HG02798 (cell line): ENCODE results near the gene LRFN5.
"Not testable (repeated sequence)": the region's sequence is repeated elsewhere in the genome, so short reads cannot be mapped to it uniquely, and the experiment has no call there.

ENCODE experiments used
- ATAC-seq: cut with Tn5 transposase; IDR thresholded peaks from one replicate; pipeline ENCODE4 v1.9.1; 2021; ENCODE audit warnings: mild to moderate bottlenecking; ENCODE audit not compliant: unreplicated experiment, poor library complexity

LRFN5 gene

DNA sequence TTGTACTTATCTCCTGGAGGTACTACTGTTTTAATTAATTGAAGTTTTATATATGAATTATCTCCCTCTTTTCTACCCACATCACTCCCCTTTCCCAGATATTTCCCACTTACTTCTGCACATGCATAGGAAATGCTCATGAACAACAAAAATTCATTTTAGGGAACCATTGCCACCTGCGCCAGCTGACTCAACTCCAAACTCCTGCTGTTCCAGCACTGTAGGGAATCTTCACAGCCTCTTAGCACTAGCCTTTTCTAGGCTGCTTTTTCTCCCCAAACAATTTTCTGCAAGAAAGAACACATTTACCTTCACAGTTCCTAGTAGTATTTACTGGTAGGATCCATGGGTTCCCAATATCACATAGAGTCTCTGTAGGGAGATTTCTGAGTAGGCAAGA is 268.4 kb downstream of the LRFN5 start:
- ATAC-seq = no peak

DNA sequence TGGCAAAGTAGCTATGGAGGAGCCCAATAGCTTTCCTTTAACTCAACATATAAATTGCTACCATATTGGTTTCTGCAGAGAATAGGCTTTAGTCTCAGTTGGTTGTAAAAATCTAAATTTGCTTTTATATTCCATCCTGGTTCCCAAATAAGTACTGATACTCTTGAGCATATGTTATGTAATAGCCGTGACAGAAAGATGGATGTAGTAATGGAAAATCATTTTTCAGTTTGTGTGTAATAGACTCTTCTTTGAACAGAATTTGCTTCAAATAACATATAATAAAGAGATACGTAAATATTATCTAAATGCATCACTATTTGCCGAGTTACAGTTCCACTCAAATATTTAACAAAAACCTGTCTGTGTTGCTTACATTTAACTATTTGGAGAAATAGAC is 271.6 kb downstream of the LRFN5 start:
- ATAC-seq = no peak

DNA sequence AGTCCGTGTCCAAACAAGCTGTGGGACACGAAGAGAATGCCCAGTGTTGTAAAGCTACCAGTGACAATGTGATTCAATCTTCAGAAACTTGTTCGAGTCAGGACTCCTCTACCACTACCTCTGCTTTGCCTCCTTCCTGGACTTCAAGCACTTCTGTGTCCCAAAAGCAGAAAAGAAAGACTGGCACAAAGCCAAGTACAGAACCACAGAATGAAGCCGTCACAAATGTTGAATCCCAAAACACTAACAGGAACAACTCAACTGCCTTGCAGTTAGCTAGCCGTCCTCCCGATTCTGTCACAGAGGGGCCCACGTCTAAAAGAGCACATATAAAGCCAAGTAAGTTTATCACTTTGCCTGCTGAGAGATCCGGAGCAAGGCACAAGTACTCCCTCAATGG is 284.9 kb downstream of the LRFN5 start:
- no peak for ATAC-seq

DNA sequence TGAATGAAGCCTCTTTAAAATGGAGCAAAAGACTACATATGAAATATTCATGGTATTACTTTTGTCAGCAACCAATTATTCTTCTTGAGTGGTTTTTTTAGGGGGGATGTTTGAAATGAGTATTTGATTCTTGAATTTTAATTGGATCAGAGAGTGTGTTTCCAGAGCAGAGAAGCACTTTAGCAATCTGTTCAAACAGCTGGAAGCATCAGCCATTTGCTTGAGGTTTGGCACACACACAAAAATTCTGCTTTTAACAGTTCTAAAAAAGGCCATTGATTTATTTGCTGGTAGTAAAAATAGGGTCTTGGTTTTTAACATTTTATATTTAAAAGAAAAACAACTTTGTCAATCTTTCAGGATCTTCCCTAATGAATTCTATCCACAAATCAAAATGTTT is 292.7 kb downstream of the LRFN5 start:
- ATAC-seq = no peak

DNA sequence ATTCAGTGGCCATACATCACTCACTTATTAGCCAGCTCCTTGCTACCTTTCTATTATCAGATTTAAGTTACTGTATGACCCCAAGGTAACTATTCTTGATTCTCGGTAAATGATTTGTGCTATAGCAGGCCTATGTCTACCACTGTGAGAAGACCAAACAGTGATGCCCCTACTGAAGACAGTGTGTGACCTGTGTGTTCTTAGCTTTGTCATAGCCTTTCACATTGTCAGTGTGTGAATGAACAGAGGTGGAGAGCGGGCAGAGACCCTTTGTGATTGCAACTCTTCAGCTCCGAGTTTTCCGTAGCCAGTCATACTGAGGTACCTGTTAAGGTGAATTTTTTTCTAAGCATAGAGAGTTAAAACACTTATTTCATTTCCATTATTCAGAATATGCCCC is 294.0 kb downstream of the LRFN5 start:
- ATAC-seq = no peak

DNA sequence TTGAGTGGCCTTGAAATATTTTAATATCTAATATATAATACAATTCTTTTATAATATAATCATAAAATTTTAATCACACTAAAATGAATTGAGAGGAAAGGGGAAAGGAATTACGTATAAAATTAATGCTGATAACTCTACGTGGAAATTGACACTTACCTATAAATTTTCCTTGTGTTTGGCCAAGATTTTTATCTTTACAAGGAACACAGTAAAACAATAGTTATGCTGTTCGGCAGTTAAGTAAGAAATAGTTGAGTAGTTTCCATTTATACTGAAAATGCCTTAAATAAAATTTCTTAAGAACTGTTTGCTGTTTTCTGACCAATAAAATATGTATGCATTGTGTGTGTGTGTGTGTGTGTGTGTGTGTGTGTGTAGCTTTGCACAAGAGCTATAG is 294.4 kb downstream of the LRFN5 start:
- no peak for ATAC-seq

DNA sequence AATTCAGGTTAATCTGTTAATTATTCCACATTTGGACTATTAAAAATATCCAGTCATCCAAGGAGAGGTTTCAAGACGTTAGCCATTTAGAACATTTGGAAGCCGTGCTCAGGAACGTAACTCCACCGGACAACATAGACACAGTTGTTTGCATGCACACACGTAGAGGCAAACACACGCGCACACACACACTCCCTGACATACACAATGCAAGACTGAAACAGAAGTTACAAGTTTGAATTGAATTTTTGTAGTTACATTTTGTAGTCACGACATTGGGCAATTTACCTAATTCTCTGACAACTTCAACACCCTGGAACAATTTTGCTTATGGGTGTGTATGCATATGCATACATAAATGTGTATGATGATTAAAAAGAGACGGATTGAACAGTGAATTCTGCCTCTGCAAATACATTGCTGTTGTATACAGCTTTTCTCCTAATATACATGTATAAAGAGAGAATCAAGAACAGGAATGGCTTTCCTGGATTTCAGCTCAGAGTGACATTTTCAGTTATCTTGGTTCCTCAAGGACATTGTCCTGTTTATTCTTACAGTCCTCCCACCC is 298.8 kb downstream of the LRFN5 start:
- no peak for ATAC-seq

DNA sequence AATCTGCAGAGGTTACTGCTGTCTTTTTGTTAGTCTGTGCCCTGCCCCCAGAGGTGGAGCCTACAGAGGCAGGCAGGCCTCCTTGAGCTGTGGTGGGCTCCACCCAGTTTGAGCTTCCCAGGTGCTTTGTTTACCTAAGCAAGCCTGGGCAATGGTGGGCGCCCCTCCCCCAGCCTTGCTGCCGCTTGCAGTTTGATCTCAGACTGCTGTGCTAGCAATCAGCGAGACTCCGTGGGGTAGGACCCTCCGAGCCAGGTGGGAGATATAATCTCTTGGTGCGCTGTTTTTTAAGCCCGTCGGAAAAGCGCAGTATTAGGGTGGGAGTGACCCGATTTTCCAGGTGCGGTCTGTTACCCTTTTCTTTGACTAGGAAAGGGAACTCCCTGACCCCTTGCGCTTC is 304.5 kb downstream of the LRFN5 start:
- ATAC-seq = not testable (repeated sequence)

DNA sequence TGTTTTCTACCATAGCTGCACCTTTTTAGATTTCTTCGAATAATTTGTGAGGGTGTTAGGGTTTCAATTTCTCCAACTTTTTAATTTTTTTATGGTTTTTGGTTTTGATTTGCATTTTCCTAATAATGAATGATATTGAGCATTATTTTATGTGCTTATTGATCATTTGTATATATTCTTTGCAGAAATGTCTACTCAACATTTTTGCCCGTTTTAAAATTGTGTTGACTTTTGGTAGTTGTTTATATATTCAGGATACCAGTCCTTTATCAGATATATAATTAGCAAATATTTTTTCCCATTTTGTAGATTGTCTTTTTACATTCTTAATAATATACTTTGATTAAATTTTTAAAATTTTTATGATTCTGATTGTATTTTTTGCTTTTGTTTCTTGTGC is 306.7 kb downstream of the LRFN5 start:
- no peak for ATAC-seq

DNA sequence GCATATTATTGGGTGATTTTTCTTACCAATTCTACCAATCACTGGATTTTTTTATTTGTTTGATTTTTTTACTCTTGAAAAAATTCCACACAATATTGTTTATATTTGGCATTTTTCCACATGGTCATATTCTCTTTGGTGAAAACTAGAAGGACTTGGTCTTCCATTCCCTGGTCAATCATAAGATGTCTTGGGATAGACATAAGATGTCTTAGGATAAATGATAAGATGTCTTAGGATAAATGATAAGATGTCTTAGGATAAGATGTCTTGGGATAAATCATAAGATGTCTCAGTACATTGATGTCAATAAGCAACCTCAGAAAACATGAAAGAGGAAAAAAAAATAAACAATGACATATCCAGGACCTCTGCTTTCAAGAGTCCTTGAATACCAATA is 309.1 kb downstream of the LRFN5 start:
- no peak for ATAC-seq

DNA sequence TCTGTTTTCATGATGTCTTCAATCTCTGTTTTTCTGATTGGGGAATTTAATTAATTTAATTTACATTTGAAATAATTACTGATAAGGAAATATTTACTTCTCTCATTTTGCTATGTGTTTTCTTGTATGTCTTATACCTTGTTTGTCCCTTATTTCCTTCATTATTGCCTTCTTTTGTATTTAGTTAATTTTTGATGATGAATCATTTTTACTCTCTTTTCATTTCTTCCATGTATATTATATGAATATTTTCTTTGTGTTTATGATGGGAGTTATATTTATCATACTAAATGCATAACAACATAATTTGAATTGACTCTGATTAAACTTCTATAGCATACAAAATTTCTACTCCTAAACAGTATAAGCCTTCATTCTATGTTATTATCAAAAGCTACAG is 309.6 kb downstream of the LRFN5 start:
- ATAC-seq = no peak

DNA sequence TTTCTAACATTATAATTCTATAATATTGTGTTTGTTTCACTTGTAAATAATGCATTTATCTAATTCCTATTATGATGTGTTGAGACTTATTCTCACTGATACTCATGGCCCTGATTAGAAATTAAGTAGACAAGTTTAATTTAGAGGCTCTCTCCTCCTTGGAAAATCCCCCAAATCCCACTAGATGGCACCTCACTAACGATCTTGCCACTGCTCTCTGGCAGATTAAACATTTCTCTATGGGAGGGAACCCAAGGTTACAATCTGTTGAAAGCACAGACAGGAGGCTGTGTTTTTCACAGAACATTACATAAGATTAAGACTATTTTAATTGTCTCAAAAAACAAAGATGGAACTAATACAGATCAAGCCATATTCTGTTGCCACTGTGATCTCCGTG is 318.7 kb downstream of the LRFN5 start:
- no peak for ATAC-seq

DNA sequence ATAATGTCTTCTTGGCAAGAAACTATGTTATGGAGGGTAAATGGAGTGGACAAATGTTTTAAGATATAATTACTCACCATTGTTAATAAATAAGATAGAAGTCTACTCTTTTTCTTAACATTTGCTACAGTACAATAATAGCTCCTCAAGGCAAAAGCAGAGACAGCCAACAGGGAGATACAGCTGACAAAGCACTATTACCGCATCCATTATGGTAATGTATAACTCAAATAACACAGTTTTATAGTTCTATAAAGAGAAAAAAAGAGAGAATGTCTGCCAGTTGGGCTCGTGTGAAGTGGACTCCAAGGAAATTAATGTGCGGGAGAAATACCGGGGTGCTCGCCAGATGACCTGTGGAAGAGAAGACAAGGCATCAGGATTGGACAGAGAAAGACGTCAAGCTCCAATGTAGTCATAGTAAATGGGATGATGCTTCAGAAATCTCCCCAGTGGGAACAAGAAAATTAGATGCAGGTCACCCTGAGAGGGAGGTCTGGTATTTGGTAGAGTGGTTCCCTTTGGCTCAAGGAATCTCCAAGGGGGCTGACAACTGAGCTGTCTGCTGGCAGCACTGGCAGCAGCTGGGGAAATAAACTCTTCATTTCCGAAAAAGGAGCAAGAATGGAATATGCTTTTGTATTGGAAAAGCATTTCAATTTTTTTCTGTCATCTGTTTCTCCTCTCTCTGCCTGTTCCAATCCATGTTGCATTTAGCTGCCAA is 343.9 kb downstream of the LRFN5 start:
- ATAC-seq = no peak
